Hepatocyte (in vitro differentiated cells): Measurements from ENCODE around the gene PKP4. TPM values are rescaled to one million over a fixed set of nuclear protein-coding genes. Genes with fewer than 3 reads are reported as not detected.

Experiments used
- DNase-seq: peaks from one replicate; pipeline ENCODE4 v3.0.0-alpha.2; 2016; ENCODE audit warnings: low spot score
- H2AFZ ChIP-seq: fragments of 200-600 bp; sonication (generic); 2 replicates; pipeline ENCODE4 v1.6.0; 2016; ENCODE audit warnings: antibody characterized with exemption, mild to moderate bottlenecking
- H3K27ac ChIP-seq: fragments of 200-600 bp; sonication (generic); 2 replicates; pipeline ENCODE4 v1.5.1; 2016; ENCODE audit warnings: mild to moderate bottlenecking
- H3K27me3 ChIP-seq: fragments of 200-600 bp; sonication (generic); 2 replicates; pipeline ENCODE4 v1.6.1; 2016
- H3K36me3 ChIP-seq: fragments of 200-600 bp; sonication (generic); replicated peaks from 2 replicates; pipeline ENCODE4 v1.5.1; 2016; ENCODE audit warnings: low read depth; ENCODE audit not compliant: insufficient read depth
- H3K4me1 ChIP-seq: fragments of 200-600 bp; sonication (generic); 2 replicates; pipeline ENCODE4 v1.5.1; 2016; ENCODE audit warnings: mild to moderate bottlenecking, moderate library complexity; ENCODE audit not compliant: insufficient read depth
- H3K4me2 ChIP-seq: fragments of 200-600 bp; sonication (generic); 2 replicates; pipeline ENCODE4 v1.6.0; 2016
- H3K4me3 ChIP-seq: fragments of 200-600 bp; sonication (generic); 2 replicates; pipeline ENCODE4 v1.5.1; 2016; ENCODE audit warnings: mild to moderate bottlenecking
- H3K79me2 ChIP-seq: fragments of 200-600 bp; sonication (generic); 2 replicates; pipeline ENCODE4 v1.6.0; 2017; ENCODE audit warnings: mild to moderate bottlenecking
- H3K9me2 ChIP-seq: fragments of 200-600 bp; sonication (generic); replicated peaks from 2 replicates; pipeline ENCODE4 v1.6.0; 2017; ENCODE audit warnings: mild to moderate bottlenecking; ENCODE audit not compliant: insufficient read depth
- H3K9me3 ChIP-seq: fragments of 200-600 bp; sonication (generic); 2 replicates; pipeline ENCODE4 v1.5.1; 2016; ENCODE audit warnings: low read depth, mild to moderate bottlenecking
- H4K20me1 ChIP-seq: fragments of 200-600 bp; sonication (generic); 2 replicates; pipeline ENCODE4 v1.6.0; 2016; ENCODE audit warnings: mild to moderate bottlenecking; ENCODE audit not compliant: insufficient read depth, poor library complexity, severe bottlenecking
- EZH2 ChIP-seq: fragments of 200-600 bp; sonication (generic); IDR thresholded peaks from 2 replicates; pipeline ENCODE4 v1.6.1; 2016; ENCODE audit warnings: antibody characterized with exemption, mild to moderate bottlenecking, borderline replicate concordance
- EZH2phosphoT487 ChIP-seq: fragments of 200-600 bp; sonication (generic); IDR thresholded peaks from one replicate; pipeline ENCODE4 v1.6.1; 2018; ENCODE audit warnings: antibody characterized with exemption, mild to moderate bottlenecking, low read depth, moderate library complexity; ENCODE audit not compliant: unreplicated experiment, severe bottlenecking
- WGBS: methylation state at CpG from one replicate; pipeline ENCODE4 v1.1.6; 2016; ENCODE audit warnings: low lambda C conversion rate; ENCODE audit errors: missing lambda C conversion rate; 5-methylcytosine and 5-hydroxymethylcytosine counted together
- polyA plus RNA-seq: library from polyadenylated mRNA; unstranded; fragments of >200 nt; fragmentation: Nextera tagmentation; extraction: Ambion mirVana; gene quantifications from 2 replicates; pipeline ENCODE4 v1.2.1, GENCODE V29; 2016
- total RNA-seq: library from RNA; depleted of rRNA; stranded (reverse); fragments of >200 nt; gene quantifications from 2 replicates; pipeline ENCODE4 v1.2.3, GENCODE V29; 2014
- TF ChIP-seq, protein P1 (sequence below): fragments of 200-600 bp; sonication (generic); IDR thresholded peaks from 2 replicates; pipeline ENCODE4 v1.5.1; 2016; ENCODE audit warnings: antibody characterized with exemption, mild to moderate bottlenecking; ENCODE audit not compliant: poor library complexity

PKP4 gene
- total and polyA plus RNA-seq, 2 experiments from 2014 or later = 10.6 to 32.2 TPM

DNA sequence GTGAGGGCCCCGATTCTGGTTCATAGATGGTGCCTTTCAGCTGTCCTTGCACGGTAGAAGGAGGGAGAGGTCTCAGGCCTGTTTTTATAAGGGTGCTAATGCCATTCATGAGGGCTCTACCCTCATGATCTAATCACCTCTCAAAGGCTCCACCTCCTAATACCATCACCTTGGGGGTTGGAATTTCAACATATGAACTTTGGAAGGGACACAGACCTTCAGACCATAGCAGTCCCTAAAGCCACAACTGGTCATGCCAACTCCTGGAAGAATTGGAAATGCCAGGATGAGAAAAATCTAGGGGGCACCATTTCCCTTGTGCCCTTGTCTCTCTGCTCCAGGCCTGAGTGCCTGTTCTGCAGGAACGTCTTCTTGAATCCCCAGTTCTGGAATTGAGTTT, 213.5 kb downstream of the PKP4 start:
- H4K20me1 ChIP-seq = no peaks in the 10 kb centered on the region
- H3K4me1 ChIP-seq = peaks cover 7% of the 10 kb centered on the region
- no peak for TF ChIP-seq EZH2phosphoT487
- TF ChIP-seq EZH2 = no peak
- TF ChIP-seq, protein P1, sequence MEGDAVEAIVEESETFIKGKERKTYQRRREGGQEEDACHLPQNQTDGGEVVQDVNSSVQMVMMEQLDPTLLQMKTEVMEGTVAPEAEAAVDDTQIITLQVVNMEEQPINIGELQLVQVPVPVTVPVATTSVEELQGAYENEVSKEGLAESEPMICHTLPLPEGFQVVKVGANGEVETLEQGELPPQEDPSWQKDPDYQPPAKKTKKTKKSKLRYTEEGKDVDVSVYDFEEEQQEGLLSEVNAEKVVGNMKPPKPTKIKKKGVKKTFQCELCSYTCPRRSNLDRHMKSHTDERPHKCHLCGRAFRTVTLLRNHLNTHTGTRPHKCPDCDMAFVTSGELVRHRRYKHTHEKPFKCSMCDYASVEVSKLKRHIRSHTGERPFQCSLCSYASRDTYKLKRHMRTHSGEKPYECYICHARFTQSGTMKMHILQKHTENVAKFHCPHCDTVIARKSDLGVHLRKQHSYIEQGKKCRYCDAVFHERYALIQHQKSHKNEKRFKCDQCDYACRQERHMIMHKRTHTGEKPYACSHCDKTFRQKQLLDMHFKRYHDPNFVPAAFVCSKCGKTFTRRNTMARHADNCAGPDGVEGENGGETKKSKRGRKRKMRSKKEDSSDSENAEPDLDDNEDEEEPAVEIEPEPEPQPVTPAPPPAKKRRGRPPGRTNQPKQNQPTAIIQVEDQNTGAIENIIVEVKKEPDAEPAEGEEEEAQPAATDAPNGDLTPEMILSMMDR = no peak
- no peaks in the 10 kb centered on the region for H3K36me3 ChIP-seq
- 95% methylated on average over 3 of the region's 3 CpGs for WGBS
- H2AFZ ChIP-seq = no peak overlapping the region
- no peak for DNase-seq
- no peaks in the 10 kb centered on the region for H3K27me3 ChIP-seq
- H3K9me2 ChIP-seq = no peaks in the 10 kb centered on the region
- H3K4me2 ChIP-seq = no peak overlapping the region
- H3K9me3 ChIP-seq = no peaks in the 10 kb centered on the region
- no peak overlapping the region for H3K4me3 ChIP-seq
- no peaks in the 10 kb centered on the region for H3K79me2 ChIP-seq
- H3K27ac ChIP-seq = no peak overlapping the region

DNA sequence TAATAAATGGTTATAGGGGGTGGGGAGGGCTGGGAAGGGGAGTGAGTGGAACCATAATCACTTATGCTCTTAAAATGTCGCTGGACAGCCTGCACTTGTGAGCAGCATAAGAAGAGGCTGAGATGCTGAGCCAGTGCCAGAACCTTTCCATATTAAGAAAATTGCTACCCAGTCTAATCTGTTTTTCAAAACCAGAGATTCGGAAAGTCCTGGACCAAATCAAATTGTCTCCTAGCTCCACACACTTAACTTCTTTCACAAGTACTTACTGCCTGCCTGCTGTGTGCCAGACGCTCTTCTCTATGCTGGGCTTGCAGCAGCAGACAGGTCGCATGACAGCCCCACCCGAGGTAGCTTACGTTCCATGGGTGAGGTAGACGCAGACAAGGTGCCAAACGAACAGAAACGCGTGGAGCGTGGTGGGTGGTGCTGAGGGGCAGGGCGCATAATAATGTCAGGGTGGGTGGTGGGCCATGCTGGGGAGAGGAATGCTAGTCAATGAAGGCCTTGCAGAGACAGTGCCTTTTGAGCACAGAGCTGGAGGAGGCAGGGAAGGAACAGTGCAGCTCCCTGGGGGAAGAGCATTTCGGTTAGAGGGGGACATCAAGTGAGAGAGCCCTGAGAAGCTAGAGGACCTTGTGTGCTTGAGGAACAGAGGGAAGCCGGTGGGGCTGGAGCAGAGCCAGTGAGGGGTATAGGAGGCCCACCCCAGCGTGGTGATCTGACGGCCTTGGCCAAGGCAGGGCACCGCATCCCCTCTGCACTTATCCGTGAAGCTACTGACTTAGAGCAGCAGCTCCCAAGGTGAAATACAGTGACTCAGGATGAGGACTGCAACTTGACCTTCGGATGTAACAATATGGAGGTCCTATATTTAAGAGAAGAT, 214.9 kb downstream of the PKP4 start:
- Histone ChIP-seq H3K27ac (no peak overlapping the region), H3K4me2 (no peak overlapping the region), H4K20me1 (no peaks in the 10 kb centered on the region), H3K4me1 (no peaks in the 10 kb centered on the region), H3K27me3 (no peaks in the 10 kb centered on the region), H2AFZ (no peak overlapping the region), H3K36me3 (no peaks in the 10 kb centered on the region), H3K9me3 (no peaks in the 10 kb centered on the region), H3K4me3 (no peak overlapping the region), H3K79me2 (no peaks in the 10 kb centered on the region), H3K9me2 (no peaks in the 10 kb centered on the region)
- 94% methylated on average over 19 of the region's 19 CpGs for WGBS
- no peak for DNase-seq
- no peak for TF ChIP-seq EZH2
- TF ChIP-seq, protein P1 = no peak
- TF ChIP-seq EZH2phosphoT487 = no peak

DNA sequence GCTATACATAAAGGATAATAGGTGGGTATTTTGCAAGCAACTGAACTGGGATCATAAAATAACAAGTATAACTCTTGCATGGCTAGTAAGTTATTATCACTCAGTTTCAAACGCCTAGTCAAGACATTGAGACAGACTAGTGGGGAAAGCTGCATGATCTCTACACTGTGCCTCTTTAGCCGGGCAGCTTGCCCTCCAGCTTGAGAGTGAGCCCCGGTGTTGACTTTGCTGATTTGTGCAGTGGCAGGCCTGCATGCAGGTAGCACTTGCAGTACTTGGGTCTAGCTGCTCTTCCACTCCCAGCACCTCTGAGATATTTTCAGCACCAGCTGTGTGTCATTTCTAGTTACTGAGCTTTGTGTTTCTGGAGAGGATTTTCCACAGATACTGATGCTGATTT, 219.5 kb downstream of the PKP4 start:
- Histone ChIP-seq H4K20me1 (no peaks in the 10 kb centered on the region), H3K4me3 (no peak overlapping the region), H3K4me1 (no peaks in the 10 kb centered on the region), H3K36me3 (no peaks in the 10 kb centered on the region), H3K79me2 (no peaks in the 10 kb centered on the region), H3K27me3 (no peaks in the 10 kb centered on the region), H3K27ac (no peak overlapping the region), H2AFZ (no peak overlapping the region), H3K4me2 (no peak overlapping the region), H3K9me3 (no peaks in the 10 kb centered on the region), H3K9me2 (no peaks in the 10 kb centered on the region)
- DNase-seq = no peak
- 95% methylated on average over 3 of the region's 3 CpGs for WGBS
- TF ChIP-seq EZH2 = no peak
- TF ChIP-seq, protein P1 = no peak
- no peak for TF ChIP-seq EZH2phosphoT487
